Islet precursor cell (in vitro differentiated cells): Measurements from ENCODE around the gene PRDX1.

ENCODE experiments used
- DNase-seq: peaks from one replicate; pipeline ENCODE4 v3.0.0-alpha.2; 2018

The PRDX1 gene

GRCh38 chr1:45521413-45522323 is at the start of gene PRDX1:
TSS of gene PRDX1 (minus strand) at chr1:45521884. CDS start at chr1:45519043, 2,841 bp downstream.
- peak; percentile 99 for DNase-seq

GRCh38 chr1:45570631-45571030 is 48.9 kb upstream of the PRDX1 start:
- DNase-seq = no peak

- DNase-seq = peak; percentile 85
Observed at GRCh38 chr1:45569962-45570581, 48.4 kb upstream of the PRDX1 start.

GRCh38 chr1:45569571-45569961 is 47.9 kb upstream of the PRDX1 start:
- no peak for DNase-seq

- no peak for DNase-seq
Observed at GRCh38 chr1:45568421-45568820, 46.7 kb upstream of the PRDX1 start.

- DNase-seq = no peak
Observed at GRCh38 chr1:45567911-45568310, 46.2 kb upstream of the PRDX1 start.

- DNase-seq = no peak
Observed at GRCh38 chr1:45566722-45567121, 45.0 kb upstream of the PRDX1 start.

GRCh38 chr1:45563843-45564242 is 42.2 kb upstream of the PRDX1 start:
- no peak for DNase-seq

GRCh38 chr1:45557422-45557944 is 35.8 kb upstream of the PRDX1 start:
- DNase-seq = no peak

GRCh38 chr1:45554198-45554597 is 32.5 kb upstream of the PRDX1 start:
- DNase-seq = no peak

GRCh38 chr1:45552331-45552730 is 30.6 kb upstream of the PRDX1 start:
- no peak for DNase-seq

GRCh38 chr1:45551684-45552083 is 30.0 kb upstream of the PRDX1 start:
- no peak for DNase-seq

- peak; percentile 94 for DNase-seq
Observed at GRCh38 chr1:45550401-45551351, 29.0 kb upstream of the PRDX1 start, which contains the start of gene AKR1A1. TSS of gene AKR1A1 (plus strand) at chr1:45550826. CDS start at chr1:45561795, 10,969 bp downstream.

GRCh38 chr1:45545553-45546310 is 24.0 kb upstream of the PRDX1 start:
- no peak for DNase-seq

GRCh38 chr1:45545019-45545493 is 23.4 kb upstream of the PRDX1 start:
- DNase-seq = no peak

- DNase-seq = no peak
Observed at GRCh38 chr1:45544530-45544929, 22.8 kb upstream of the PRDX1 start.

GRCh38 chr1:45543581-45544417 is 22.1 kb upstream of the PRDX1 start:
- peak; percentile 49 for DNase-seq

GRCh38 chr1:45542591-45542990 is 20.9 kb upstream of the PRDX1 start:
- DNase-seq = no peak

- DNase-seq = no peak
Observed at GRCh38 chr1:45541193-45541592, 19.5 kb upstream of the PRDX1 start.

- no peak for DNase-seq
Observed at GRCh38 chr1:45536886-45537285, 15.2 kb upstream of the PRDX1 start.
